ENCODE data around the gene PPP1R7.

Gene PPP1R7

GRCh38 chr2:241141214-241141770 is 9.0 kb upstream of the PPP1R7 start:
- DNase-seq (ENCODE audit: low spot score), result no peak

GRCh38 chr2:241142063-241142462 is 8.2 kb upstream of the PPP1R7 start:
- DNase-seq (ENCODE audit: low spot score), result no peak

GRCh38 chr2:241142593-241142992 is 7.7 kb upstream of the PPP1R7 start:
- no peak for DNase-seq (ENCODE audit: low spot score)

- DNase-seq (ENCODE audit: low spot score), result no peak
These were observed 4.0 kb upstream of the PPP1R7 start for GRCh38 chr2:241146286-241146685.

GRCh38 chr2:241147336-241147735 is 2.9 kb upstream of the PPP1R7 start:
- no peak for DNase-seq (ENCODE audit: low spot score)

- no peak for DNase-seq (ENCODE audit: low spot score)
These were observed 2.0 kb upstream of the PPP1R7 start for GRCh38 chr2:241148239-241148638.

GRCh38 chr2:241148891-241149674 is 1.2 kb upstream of the PPP1R7 start, which contains the start of gene PASK:
PASK (minus strand) TSS chr2:241149472; CDS start chr2:241143032, 6,440 bp downstream.
- peak; percentile 93 for DNase-seq (ENCODE audit: low spot score)

- DNase-seq (ENCODE audit: low spot score), result no peak
These were observed 667 bp upstream of the PPP1R7 start for GRCh38 chr2:241149675-241149924.

GRCh38 chr2:241150660-241151530 is 628 bp downstream of the PPP1R7 start:
- no peak for DNase-seq (ENCODE audit: low spot score)

GRCh38 chr2:241151934-241152660 is 1.8 kb downstream of the PPP1R7 start:
- DNase-seq (ENCODE audit: low spot score), result no peak

GRCh38 chr2:241153616-241154015 is 3.3 kb downstream of the PPP1R7 start:
- no peak for DNase-seq (ENCODE audit: low spot score)

GRCh38 chr2:241154915-241155314 is 4.6 kb downstream of the PPP1R7 start:
- no peak for DNase-seq (ENCODE audit: low spot score)

GRCh38 chr2:241155936-241156335 is 5.7 kb downstream of the PPP1R7 start:
- no peak for DNase-seq (ENCODE audit: low spot score)

- DNase-seq (ENCODE audit: low spot score), result no peak
These were observed 6.7 kb downstream of the PPP1R7 start for GRCh38 chr2:241156971-241157441.

GRCh38 chr2:241157841-241158545 is 7.7 kb downstream of the PPP1R7 start:
- DNase-seq (ENCODE audit: low spot score), result no peak

GRCh38 chr2:241158546-241158900 is 8.3 kb downstream of the PPP1R7 start:
- no peak for DNase-seq (ENCODE audit: low spot score)

GRCh38 chr2:241159116-241159515 is 8.8 kb downstream of the PPP1R7 start:
- DNase-seq (ENCODE audit: low spot score), result no peak

GRCh38 chr2:241160318-241160717 is 10.1 kb downstream of the PPP1R7 start:
- no peak for DNase-seq (ENCODE audit: low spot score)

GRCh38 chr2:241161646-241162281 is 11.5 kb downstream of the PPP1R7 start:
- no peak for DNase-seq (ENCODE audit: low spot score)

- no peak for DNase-seq (ENCODE audit: low spot score)
These were observed 13.4 kb downstream of the PPP1R7 start for GRCh38 chr2:241163601-241164118.

GRCh38 chr2:241168366-241168765 is 18.1 kb downstream of the PPP1R7 start:
- no peak for DNase-seq (ENCODE audit: low spot score)
